WI38 (cell line): ENCODE results near the gene AGGF1.
A peak's percentile ranks its signal among the peaks of the same experiment; 100 is the strongest.
"Not testable (repeated sequence)": the region's sequence is repeated elsewhere in the genome, so short reads cannot be mapped to it uniquely, and the experiment has no call there.

Experiments used
- H3K4me3 ChIP-seq: 2 replicates; pipeline ENCODE4 v1.5.1; 2011; ENCODE audit warnings: low read depth, mild to moderate bottlenecking, control low read depth, low read length
- CTCF ChIP-seq: IDR thresholded peaks from 2 replicates; pipeline ENCODE4 v1.5.1; 2012; ENCODE audit warnings: low read depth, mild to moderate bottlenecking, control low read depth, low read length

The AGGF1 gene, protein sequence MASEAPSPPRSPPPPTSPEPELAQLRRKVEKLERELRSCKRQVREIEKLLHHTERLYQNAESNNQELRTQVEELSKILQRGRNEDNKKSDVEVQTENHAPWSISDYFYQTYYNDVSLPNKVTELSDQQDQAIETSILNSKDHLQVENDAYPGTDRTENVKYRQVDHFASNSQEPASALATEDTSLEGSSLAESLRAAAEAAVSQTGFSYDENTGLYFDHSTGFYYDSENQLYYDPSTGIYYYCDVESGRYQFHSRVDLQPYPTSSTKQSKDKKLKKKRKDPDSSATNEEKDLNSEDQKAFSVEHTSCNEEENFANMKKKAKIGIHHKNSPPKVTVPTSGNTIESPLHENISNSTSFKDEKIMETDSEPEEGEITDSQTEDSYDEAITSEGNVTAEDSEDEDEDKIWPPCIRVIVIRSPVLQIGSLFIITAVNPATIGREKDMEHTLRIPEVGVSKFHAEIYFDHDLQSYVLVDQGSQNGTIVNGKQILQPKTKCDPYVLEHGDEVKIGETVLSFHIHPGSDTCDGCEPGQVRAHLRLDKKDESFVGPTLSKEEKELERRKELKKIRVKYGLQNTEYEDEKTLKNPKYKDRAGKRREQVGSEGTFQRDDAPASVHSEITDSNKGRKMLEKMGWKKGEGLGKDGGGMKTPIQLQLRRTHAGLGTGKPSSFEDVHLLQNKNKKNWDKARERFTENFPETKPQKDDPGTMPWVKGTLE

DNA sequence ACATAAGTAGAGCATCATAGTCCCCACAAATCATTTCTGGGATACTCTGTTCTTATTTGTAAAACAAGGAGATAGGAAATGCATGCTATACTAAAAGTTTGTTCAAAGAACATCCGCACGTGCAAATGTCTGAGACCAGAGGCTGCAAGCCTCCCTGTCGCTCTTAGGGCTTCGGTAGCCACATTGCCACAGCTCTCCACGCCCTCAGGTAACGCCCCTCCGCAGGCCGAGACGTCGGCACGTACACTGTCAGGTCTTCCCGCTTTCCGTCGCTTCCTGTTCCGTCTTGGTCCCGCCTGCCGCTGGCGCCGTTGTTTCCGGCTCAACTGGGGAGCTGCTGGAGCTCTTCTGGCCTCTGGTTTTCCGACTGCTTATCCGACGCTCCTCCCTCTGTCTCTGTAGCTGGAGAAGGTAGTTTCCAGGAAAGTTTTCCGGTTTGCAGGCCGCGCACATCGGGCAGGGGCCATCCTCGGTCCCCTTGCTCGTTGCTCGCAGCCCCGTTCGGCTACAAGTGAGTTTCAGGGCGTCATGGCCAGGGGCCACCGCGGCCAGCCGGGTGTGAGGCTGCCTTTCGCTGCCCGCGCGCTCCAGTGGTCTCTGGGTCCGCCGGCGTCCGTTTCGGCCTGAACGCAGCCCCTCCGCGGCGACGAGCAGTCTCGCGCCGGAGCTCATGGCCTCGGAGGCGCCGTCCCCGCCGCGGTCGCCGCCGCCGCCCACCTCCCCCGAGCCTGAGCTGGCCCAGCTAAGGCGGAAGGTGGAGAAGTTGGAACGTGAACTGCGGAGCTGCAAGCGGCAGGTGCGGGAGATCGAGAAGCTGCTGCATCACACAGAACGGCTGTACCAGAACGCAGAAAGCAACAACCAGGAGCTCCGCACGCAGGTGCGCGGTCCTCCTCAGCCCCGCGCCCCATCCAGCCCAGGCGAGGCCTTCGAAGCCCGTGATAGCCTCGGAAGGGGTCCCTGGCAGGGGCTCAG lies at the start of gene AGGF1:
TSS of gene AGGF1 (plus strand) at position 308 of the 975 bp plus-strand sequence. CDS start at position 671, 363 bp downstream.
- peak within 1 kb of the TSS; percentile 91 for H3K4me3 ChIP-seq
- TF ChIP-seq CTCF, result no peak

- no peak overlapping the region for H3K4me3 ChIP-seq
- no peak for TF ChIP-seq CTCF
Observed at GRCh38 chr5:76980518-76981144, 49.6 kb upstream of the AGGF1 start.

DNA sequence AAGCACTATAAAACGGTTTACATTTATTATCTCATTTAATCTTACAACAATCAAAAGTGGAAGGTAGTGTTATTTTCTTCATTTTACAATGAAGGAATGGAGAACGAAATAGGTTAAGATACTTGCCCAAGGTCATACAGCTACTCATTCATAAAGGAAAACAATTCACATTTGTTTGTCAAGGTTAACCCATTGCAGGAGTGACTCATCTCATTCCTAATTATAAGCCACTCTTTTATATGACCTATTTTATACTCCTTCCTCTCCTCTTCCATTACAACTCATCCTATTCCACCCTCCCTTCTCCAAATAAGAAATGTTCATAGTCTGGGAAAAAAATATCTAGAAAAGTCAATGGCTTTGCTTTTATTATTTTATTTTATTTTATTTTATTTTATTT lies 47.8 kb upstream of the AGGF1 start:
- TF ChIP-seq CTCF, result no peak
- no peak overlapping the region for H3K4me3 ChIP-seq

DNA sequence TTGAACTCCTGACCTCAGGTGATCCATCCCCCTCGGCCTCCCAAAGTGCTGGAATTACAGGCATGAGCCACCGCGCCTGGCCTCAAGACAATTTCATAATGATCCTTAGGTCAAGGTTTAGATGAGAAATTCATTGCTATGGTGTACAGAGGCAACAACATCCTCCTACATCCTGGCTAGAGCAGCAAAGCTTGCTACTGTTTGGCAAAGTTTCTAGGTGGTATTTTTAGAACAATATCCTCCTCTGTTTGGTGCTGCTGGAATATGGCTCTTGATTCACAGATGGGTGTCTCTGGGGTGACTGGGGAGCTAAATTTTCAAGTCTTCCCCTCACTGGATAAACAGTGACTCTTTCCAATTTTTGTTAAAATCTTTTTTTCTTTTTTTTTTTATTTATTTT lies 46.7 kb upstream of the AGGF1 start:
- no peak for TF ChIP-seq CTCF
- H3K4me3 ChIP-seq, result no peak overlapping the region

DNA sequence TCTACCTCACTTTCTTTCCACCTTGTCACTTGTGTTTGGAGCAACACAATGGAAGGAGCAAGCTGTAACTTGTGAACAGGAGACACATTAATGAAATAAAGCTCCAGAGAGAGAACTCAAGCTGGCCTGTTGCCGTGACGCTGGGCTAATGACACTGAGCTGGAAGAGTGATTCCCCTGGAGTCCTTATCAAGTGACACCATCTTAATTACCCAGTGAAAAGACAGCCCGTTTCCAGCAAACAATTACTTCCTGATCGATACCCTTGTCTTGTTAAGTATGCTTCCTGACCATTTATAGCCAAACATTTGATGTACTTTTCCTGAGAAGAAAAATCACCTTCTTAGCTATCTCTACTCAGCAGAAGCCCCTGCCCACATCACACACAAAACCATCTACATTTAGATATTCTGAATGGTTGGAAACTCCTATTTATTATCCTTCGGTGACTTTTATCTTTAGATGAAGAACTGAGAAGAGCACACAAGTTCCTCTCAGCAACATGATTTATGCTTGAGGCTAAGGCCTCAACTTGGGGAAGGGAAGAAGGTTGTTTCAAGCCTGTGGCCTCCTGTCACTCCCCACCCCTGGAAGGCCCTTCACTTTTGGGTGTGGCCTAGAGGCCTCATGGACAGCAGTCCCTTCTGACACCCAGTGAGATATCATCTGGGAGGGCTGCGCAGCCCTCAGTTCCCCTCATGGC lies 43.2 kb upstream of the AGGF1 start:
- H3K4me3 ChIP-seq, result no peak overlapping the region
- TF ChIP-seq CTCF, result no peak

- no peak for TF ChIP-seq CTCF
- no peak overlapping the region for H3K4me3 ChIP-seq
Observed at GRCh38 chr5:76990899-76991459, 39.2 kb upstream of the AGGF1 start.

GRCh38 chr5:76993436-76993835 lies 36.8 kb upstream of the AGGF1 start:
- H3K4me3 ChIP-seq, result not testable (repeated sequence)
